ENCODE measurements around the gene PGM3.
A peak's percentile ranks its signal among the peaks of the same experiment; 100 is the strongest.

Gene PGM3

GRCh38 chr6:83216806-83217205 is 23.7 kb upstream of the PGM3 start:
- no peak for FAIRE-seq
- no peak for DNase-seq (ENCODE audit: insufficient read length, low spot score)

DNA sequence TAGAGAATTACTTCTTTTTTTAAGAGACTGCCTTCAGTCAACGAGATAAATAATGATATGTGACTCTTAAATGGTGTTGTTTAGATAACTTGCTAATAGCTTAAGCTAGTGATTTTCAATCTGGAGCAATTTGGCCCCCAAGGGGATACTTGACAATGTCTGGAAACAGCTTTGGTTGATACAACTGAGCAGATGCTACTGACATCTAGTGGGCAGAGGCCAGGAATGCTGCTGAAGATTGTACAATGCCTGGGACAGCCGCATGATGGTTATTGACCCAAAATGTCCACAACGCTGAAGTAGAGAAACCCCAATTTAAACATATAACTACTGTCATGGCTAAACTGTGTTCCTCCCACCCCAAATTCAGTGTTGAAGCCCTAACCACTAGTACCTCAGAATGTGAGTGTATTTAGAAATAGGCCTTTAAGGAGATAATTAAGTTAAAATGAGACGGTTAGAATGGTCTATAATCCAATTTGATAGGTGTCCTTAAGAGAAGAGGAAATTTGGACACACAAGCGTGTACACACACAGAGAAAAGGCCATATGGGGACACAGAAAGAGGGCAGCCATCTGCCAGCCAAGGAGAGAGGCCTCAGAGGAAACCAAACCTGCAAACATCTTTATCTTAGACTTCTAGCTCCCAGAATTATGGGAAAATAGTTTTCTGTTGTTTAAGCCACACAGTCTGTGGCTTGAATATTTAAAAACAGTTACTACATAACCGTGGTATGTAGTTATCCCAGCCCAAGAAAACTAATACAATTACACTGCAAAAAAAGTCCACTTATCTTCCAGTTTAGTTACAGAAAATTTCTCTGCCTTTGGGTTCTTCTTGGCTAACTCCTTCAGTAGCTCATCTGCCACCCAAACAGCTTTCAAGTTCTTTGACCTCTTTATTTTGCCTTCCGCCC is 22.3 kb upstream of the PGM3 start:
- peak; percentile 81 for FAIRE-seq
- DNase-seq (ENCODE audit: insufficient read length, low spot score) = no peak
- TF ChIP-seq, protein P1, sequence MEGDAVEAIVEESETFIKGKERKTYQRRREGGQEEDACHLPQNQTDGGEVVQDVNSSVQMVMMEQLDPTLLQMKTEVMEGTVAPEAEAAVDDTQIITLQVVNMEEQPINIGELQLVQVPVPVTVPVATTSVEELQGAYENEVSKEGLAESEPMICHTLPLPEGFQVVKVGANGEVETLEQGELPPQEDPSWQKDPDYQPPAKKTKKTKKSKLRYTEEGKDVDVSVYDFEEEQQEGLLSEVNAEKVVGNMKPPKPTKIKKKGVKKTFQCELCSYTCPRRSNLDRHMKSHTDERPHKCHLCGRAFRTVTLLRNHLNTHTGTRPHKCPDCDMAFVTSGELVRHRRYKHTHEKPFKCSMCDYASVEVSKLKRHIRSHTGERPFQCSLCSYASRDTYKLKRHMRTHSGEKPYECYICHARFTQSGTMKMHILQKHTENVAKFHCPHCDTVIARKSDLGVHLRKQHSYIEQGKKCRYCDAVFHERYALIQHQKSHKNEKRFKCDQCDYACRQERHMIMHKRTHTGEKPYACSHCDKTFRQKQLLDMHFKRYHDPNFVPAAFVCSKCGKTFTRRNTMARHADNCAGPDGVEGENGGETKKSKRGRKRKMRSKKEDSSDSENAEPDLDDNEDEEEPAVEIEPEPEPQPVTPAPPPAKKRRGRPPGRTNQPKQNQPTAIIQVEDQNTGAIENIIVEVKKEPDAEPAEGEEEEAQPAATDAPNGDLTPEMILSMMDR (IDR thresholded peaks at IDR 0.05; ENCODE audit: insufficient read depth, missing control alignments) = peak; percentile 93

More at GRCh38 chr6:83216806-83217205, 23.7 kb upstream of the PGM3 start:
- TF ChIP-seq, protein P1 (IDR thresholded peaks at IDR 0.05; ENCODE audit: insufficient read depth, missing control alignments) = no peak

DNA sequence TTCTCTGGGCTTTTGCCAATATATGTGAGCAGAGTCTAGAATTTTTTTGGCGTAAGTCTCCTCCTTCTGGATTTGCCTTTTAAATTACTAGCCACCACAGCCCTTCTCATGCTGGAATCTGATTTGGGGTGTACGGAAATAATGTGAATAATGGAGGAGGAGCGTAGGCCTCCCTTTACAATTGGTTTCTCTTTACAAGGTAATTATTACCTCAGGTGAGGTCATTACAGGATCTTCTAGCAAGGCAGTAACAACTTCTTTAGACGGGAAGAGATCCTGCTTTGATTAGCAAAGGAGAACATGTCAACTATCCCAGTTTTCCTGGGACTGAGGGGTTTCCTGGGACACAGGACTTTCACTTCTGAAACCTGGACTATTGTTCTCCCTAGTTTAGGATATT is 9.0 kb upstream of the PGM3 start:
- TF ChIP-seq, protein P1 (IDR thresholded peaks at IDR 0.05; ENCODE audit: insufficient read depth, missing control alignments) = no peak
- no peak for FAIRE-seq

DNA sequence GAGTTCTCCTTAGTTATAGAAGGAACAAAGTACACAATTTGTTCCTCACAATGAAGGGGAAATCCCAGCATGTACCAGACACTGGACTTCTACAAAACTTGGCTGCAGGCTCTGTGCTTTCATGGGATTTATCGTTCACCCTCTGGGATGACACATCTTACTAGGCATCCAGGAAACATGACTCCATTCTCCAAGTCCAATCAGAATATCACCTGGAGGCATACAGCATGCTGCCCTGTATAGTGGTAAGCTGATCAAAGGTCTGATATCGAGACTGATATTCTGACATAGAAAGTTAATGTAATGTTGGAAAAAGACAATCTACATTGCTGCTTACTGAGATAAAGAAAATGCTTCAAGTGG is 6.8 kb upstream of the PGM3 start:
- DNase-seq (ENCODE audit: insufficient read length, low spot score) (no peak), FAIRE-seq (no peak)
- TF ChIP-seq, protein P1 (IDR thresholded peaks at IDR 0.05; ENCODE audit: insufficient read depth, missing control alignments) = no peak

More for the DNA sequence above, 9.0 kb upstream of the PGM3 start:
- no peak for DNase-seq (ENCODE audit: insufficient read length, low spot score)

DNA sequence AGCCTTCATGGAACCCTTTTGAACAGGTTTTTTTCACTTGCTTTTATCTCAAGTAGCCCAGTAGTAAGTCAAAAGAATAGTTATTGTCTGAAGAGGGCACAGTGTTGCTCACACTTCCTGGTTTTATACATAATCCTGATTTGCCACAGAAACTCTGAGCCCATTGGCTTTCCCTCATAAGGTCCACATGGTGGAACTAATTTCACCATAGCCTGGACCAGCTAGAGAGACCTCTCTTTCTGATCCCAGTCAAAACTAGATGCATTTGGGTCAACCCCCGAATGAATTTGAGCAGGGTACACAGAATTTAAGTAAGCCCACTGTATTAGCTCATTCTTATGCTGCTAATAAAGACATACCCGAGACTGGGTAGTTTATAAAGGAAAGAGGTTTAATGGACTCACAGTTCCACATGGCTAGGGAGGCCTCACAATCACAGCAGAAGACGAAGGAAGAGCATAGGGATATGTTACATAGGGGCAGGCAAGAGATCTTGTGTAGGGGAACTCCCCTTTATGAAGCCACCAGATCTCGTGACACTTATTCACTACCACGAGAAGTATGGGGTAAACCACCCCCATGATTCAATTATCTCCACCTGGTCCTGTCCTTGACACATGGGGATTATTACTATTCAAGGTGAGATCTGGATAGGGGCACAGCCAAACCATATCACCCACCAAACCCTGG is 6.3 kb upstream of the PGM3 start:
- DNase-seq (ENCODE audit: insufficient read length, low spot score) = no peak
- TF ChIP-seq, protein P1 (IDR thresholded peaks at IDR 0.05; ENCODE audit: insufficient read depth, missing control alignments) = no peak
- FAIRE-seq = no peak

GRCh38 chr6:83198486-83199172 is 5.6 kb upstream of the PGM3 start:
- DNase-seq (ENCODE audit: insufficient read length, low spot score) (no peak), FAIRE-seq (no peak)
- TF ChIP-seq, protein P1 (IDR thresholded peaks at IDR 0.05; ENCODE audit: insufficient read depth, missing control alignments) = no peak
